GM12873 (cell line): ENCODE measurements around the gene LIMS1.

Experiments used
- CTCF ChIP-seq: IDR thresholded peaks from 2 replicates; pipeline ENCODE4 v1.5.1; 2012; ENCODE audit warnings: low read depth, mild to moderate bottlenecking, moderate library complexity, low read length, control low read depth; ENCODE audit not compliant: insufficient read depth; ENCODE audit errors: missing control alignments

Gene LIMS1

GRCh38 chr2:108547606-108548005 lies 13.3 kb downstream of the LIMS1 start:
- TF ChIP-seq CTCF: no peak

GRCh38 chr2:108548208-108549003 lies 14.1 kb downstream of the LIMS1 start:
- TF ChIP-seq CTCF: no peak

GRCh38 chr2:108552566-108552965 lies 18.3 kb downstream of the LIMS1 start:
- TF ChIP-seq CTCF: no peak

- no peak for TF ChIP-seq CTCF
Measured at GRCh38 chr2:108553209-108553919, 19.1 kb downstream of the LIMS1 start.

- no peak for TF ChIP-seq CTCF
Measured at GRCh38 chr2:108554528-108554927, 20.3 kb downstream of the LIMS1 start.

- TF ChIP-seq CTCF: no peak
Measured at GRCh38 chr2:108555572-108555971, 21.3 kb downstream of the LIMS1 start.

GRCh38 chr2:108560241-108560811 lies 26.1 kb downstream of the LIMS1 start:
- TF ChIP-seq CTCF: no peak
